ENCODE results near the gene LHX3.

Gene LHX3

DNA sequence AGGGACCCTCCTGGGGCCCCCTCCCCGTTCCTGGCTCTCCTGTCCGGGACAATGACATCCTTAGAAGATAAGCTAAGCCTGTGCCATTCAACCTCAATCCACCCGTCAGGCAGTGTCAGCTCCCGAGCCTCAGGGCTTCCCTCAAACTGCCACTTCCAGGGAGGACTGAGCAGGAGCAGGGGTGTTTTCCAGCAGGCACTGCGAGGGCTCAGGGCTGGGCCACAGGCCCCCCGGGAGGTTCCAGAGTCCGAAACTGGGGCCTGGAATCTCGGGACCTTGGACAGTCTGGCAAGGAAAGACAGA lies 26.2 kb downstream of the LHX3 start:
- DNase-seq: no peak
- Mint-ChIP-seq H3K27me3 (ENCODE audit: low read depth, poor library complexity) (peaks cover 35% of the 10 kb centered on the region), H3K9me3 (no peaks in the 10 kb centered on the region), H3K27ac (no peak overlapping the region), H3K4me1 (peaks cover 38% of the 10 kb centered on the region), H3K36me3 (ENCODE audit: low read depth) (no peaks in the 10 kb centered on the region), H3K4me3 (no peak overlapping the region)
- TF ChIP-seq, protein P1, sequence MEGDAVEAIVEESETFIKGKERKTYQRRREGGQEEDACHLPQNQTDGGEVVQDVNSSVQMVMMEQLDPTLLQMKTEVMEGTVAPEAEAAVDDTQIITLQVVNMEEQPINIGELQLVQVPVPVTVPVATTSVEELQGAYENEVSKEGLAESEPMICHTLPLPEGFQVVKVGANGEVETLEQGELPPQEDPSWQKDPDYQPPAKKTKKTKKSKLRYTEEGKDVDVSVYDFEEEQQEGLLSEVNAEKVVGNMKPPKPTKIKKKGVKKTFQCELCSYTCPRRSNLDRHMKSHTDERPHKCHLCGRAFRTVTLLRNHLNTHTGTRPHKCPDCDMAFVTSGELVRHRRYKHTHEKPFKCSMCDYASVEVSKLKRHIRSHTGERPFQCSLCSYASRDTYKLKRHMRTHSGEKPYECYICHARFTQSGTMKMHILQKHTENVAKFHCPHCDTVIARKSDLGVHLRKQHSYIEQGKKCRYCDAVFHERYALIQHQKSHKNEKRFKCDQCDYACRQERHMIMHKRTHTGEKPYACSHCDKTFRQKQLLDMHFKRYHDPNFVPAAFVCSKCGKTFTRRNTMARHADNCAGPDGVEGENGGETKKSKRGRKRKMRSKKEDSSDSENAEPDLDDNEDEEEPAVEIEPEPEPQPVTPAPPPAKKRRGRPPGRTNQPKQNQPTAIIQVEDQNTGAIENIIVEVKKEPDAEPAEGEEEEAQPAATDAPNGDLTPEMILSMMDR (IDR thresholded peaks at IDR 0.05): no peak

DNA sequence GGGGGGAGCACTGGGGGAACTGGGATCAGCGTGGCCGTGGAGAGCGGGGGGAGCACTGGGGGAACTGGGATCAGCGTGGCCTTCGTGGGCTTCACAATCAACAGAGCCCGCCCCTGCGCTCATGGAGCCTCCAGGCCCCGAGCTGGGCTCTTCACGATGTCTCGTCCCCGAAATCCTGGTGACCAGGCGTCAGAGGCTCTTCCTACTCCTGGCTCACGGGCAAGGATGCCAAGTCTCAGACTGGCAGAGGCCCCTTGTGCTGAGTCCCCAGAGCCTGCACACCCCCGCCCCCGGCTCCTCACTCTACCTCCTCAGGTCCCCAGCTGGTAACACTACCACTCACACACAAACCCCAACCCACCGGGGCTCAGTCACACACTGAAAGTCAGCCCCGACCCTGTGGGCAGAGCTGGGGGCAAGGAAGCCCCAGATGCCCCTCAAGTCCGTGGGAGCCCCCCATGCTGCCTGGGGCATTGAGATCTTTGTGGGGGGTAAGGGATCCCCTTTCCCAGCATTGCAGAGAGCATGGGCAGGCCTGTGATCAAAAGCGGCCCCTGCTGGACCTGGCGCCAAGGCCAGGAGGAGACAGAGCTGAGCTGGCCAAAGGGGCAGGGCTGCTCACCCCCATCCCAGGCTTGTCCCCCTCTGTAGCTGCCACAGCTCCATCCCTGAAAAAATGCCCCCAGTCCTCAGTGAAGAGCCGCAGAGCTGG lies 26.7 kb downstream of the LHX3 start:
- H3K9me3 Mint-ChIP-seq: no peaks in the 10 kb centered on the region
- TF ChIP-seq, protein P1 (IDR thresholded peaks at IDR 0.05): no peak
- no peak for DNase-seq
- H3K27me3 Mint-ChIP-seq (ENCODE audit: low read depth, poor library complexity): peaks cover 30% of the 10 kb centered on the region
- H3K4me3 Mint-ChIP-seq: no peak overlapping the region
- no peak overlapping the region for H3K27ac Mint-ChIP-seq
- H3K4me1 Mint-ChIP-seq: peaks cover 43% of the 10 kb centered on the region
- no peaks in the 10 kb centered on the region for H3K36me3 Mint-ChIP-seq (ENCODE audit: low read depth)

DNA sequence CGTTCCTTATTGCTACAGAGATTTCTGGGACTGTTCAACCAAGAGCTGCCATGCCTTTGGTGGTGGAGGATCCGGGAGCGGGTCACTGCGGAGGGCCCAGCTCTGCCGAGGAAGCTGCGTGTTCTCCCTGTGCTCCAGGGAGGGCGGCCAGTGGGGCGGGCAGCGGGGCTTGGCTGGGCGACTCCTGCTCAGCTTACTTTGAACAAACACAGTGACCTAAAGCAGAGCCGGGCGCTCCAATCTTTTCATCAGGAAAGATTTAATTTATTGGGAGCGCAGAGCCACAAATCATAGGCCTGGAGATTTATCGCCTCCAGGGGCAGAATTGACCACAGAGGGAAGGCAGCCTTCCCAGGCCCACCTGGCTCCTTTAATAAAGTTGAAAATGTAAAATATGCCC lies 27.7 kb downstream of the LHX3 start:
- Mint-ChIP-seq H3K4me3 (no peak overlapping the region), H3K27me3 (ENCODE audit: low read depth, poor library complexity) (peaks cover 25% of the 10 kb centered on the region), H3K4me1 (peaks cover 50% of the 10 kb centered on the region), H3K27ac (no peak overlapping the region), H3K9me3 (no peaks in the 10 kb centered on the region), H3K36me3 (ENCODE audit: low read depth) (no peaks in the 10 kb centered on the region)
- no peak for DNase-seq
- TF ChIP-seq, protein P1 (IDR thresholded peaks at IDR 0.05): no peak

DNA sequence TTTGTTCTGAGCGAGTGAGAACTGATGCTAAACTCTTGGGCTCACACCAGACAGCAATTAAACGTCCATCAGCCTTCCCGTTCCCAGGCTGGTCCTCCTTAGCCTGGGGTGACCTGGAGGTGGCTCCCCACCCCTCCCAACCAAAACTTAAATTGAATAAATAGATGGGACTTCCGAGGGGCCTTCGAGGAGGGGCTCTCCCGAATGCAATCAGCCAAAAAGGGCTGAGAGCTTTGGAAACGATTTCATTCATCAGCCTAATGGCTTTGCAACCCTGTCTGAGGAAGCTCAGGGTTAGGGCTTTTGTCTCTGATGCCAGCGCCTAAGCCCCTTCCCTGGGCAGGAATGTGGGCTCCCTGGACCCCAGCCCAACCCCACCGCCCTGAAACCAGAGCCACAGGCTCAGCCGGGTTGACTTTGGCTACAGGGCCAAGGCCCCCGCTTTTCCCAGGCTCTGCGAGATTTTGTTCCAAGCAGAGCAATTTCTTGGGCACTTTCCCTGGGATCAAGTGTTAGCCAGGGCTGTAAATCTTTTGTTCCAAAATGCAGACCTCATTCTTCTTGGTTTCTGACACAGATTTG lies 29.2 kb downstream of the LHX3 start:
- peaks cover 15% of the 10 kb centered on the region for H3K27me3 Mint-ChIP-seq (ENCODE audit: low read depth, poor library complexity)
- peak overlapping the region; percentile 16 for H3K27ac Mint-ChIP-seq
- TF ChIP-seq, protein P1 (IDR thresholded peaks at IDR 0.05): no peak
- no peaks in the 10 kb centered on the region for H3K36me3 Mint-ChIP-seq (ENCODE audit: low read depth)
- no peak for DNase-seq
- no peaks in the 10 kb centered on the region for H3K9me3 Mint-ChIP-seq
- H3K4me3 Mint-ChIP-seq: peak overlapping the region; percentile 20
- H3K4me1 Mint-ChIP-seq: peaks cover 65% of the 10 kb centered on the region

DNA sequence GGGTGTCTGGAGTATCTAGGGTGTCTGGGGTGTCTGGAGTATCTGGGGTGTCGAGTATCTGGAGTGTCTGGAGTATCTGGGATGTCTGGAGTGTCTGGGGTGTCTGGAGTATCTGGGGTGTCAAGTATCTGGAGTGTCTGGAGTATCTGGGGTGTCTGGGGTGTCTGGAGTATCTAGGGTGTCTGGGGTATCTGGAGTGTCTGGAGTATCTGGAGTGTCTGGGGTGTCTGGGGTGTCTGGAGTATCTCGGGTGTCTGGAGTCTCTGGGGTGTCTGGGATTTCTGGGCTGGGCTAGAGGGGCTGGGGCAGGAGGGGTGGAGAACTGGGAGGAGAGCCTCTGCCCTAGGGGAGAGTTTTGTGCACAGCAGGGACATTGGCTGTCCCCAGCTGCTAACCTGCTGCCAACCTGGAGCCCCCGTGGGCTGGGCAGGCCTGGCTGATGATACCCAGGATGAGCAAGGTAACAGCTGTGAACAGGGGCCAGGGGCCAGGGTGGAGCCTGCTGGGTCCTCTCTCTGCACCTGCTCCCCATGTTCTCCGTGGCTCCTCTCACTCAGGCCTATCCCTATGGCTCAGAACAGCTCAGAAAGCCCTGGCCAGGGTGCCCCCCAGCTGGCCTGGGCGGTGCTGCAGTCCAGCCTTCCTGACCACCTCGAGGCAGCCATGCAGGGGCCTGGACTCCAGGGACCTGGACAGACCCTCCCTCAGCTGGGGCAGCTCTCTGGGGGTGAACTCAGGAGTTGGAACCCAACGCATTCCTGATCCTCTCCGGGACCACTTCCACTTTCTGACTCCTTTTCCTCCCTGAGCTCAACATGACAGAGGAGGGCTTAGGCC lies 29.9 kb downstream of the LHX3 start:
- Mint-ChIP-seq H3K27me3 (ENCODE audit: low read depth, poor library complexity) (peaks cover 11% of the 10 kb centered on the region), H3K36me3 (ENCODE audit: low read depth) (no peaks in the 10 kb centered on the region), H3K4me1 (peaks cover 63% of the 10 kb centered on the region), H3K9me3 (no peaks in the 10 kb centered on the region), H3K27ac (no peak overlapping the region), H3K4me3 (peak overlapping the region; percentile 20)
- TF ChIP-seq, protein P1 (IDR thresholded peaks at IDR 0.05): no peak
- DNase-seq: no peak
